ENCODE data around the gene MEIKIN.

The MEIKIN gene, protein sequence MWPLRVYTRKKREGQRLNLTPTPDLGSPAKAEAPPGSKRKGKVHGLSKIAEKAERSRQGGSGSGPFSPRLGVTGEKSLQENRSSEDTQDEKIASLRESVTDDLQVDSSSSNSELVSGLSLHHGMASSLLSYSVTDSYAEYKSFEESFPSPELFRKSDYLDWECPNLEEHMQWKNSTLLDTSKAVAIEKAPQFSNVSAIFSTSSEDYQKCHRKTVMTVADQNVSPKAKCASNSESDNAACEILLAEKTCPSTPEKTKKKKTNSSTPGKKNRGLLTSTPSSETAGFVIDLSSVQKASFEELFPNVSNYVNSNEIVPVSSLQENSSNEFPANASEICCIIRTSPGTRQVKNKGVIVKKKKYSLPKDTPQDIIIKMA

DNA sequence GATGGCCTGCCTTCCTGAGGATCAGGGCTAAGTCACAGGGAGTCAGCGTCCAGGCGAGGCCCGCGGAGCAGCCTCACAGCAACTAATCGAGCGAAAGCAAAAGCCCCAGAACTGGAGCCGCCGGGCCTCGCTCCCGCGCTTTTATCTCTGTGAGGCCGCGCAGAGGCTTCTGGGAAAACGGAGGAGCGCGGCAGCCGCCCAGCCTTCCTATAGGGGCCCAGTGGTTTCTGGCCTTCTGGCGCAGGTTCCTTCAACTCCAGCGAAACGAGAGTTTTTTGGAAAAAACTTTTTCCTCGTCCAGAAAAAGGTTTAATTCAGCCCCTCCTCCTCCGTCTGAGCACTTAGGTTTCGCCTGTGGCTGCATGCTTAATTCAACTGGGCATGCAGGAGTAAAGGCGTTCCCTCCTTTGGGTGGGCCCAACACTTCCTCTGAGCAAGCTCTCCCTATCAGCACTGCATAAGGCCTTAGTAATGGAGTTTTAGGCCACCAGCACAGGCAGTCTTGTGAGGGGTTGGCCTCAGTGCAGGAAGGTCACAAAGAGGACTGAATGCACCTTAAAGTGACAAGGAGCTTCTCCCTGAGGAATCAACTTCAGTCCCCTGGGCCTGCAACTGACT, at the start of gene MEIKIN:
Gene MEIKIN, minus strand, starts transcription at position 113 of the 618 bp plus-strand sequence. CDS start 158 bp downstream, outside the sequence.
- H3K27ac Mint-ChIP-seq: no peak within 1 kb of the TSS
- no peak within 1 kb of the TSS for H3K4me3 Mint-ChIP-seq
- no peaks in the 10 kb centered on the region for H3K36me3 Mint-ChIP-seq (ENCODE audit: low read depth)
- no peak for DNase-seq (ENCODE audit: low spot score)
- peaks cover 18% of the 10 kb centered on the region for H3K27me3 Mint-ChIP-seq (ENCODE audit: low read depth)
- no peaks in the 10 kb centered on the region for H3K9me3 Mint-ChIP-seq
- no peaks in the 10 kb centered on the region for H3K4me1 Mint-ChIP-seq (ENCODE audit: low read depth)

DNA sequence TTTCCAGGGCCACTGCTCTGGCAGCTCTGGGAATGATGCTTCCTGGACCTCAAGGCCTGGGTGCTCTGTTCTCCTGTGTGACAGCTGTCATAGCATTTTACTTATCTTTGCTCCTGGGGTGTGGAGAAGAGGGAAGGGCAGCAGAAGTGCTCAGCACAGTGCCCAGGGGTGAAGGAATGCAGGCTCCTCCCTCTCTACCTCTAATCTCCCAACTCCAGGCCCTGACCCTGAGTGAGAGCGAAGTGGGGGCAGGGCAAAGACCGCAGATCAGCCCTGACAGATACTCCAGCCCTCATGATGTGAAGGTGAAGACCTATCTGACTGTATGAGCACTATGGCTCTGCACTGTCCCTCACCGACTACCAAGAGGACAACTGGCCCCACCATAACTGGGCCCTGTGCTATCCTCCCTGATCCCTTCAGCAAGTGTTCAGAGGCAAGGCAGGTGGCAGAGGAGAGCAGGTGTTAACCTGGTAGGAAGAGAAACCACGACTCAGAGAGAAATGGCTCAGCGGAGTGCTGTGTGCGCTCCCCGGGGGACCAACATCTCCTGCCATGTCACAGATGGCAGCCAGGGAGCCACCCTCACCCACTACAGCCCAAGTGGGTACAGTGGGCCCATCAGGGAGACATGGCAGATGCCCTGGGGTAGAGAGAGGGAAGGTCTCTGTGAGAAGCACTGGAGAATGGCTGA, 49.2 kb upstream of the MEIKIN start:
- no peak overlapping the region for H3K4me3 Mint-ChIP-seq
- H3K27me3 Mint-ChIP-seq (ENCODE audit: low read depth): peaks cover 6% of the 10 kb centered on the region
- peaks cover 17% of the 10 kb centered on the region for H3K4me1 Mint-ChIP-seq (ENCODE audit: low read depth)
- H3K36me3 Mint-ChIP-seq (ENCODE audit: low read depth): no peaks in the 10 kb centered on the region
- no peaks in the 10 kb centered on the region for H3K9me3 Mint-ChIP-seq
- no peak overlapping the region for H3K27ac Mint-ChIP-seq
- no peak for DNase-seq (ENCODE audit: low spot score)

DNA sequence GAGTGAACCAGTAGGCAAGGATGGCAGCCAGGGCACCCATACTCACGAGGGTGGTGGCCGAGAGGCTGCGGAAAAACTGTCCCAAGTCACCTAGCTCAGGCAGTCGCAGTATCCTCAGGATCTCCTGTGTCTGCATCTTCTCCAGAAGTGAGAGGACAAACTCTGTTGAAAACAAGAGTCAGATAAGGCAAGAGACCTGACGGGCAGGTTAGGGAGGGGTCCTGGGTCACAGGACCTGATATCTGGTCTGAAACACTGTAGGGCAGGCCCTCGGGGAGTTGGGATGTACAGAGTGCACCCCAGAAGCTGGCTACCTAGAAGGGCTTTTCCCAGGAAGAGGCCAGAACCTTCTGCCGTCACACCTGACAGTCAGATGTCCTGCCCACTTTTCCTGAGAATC, 48.6 kb upstream of the MEIKIN start:
- H3K9me3 Mint-ChIP-seq: no peaks in the 10 kb centered on the region
- peaks cover 16% of the 10 kb centered on the region for H3K4me1 Mint-ChIP-seq (ENCODE audit: low read depth)
- H3K27ac Mint-ChIP-seq: no peak overlapping the region
- H3K27me3 Mint-ChIP-seq (ENCODE audit: low read depth): peaks cover 6% of the 10 kb centered on the region
- DNase-seq (ENCODE audit: low spot score): no peak
- H3K36me3 Mint-ChIP-seq (ENCODE audit: low read depth): no peaks in the 10 kb centered on the region
- no peak overlapping the region for H3K4me3 Mint-ChIP-seq

DNA sequence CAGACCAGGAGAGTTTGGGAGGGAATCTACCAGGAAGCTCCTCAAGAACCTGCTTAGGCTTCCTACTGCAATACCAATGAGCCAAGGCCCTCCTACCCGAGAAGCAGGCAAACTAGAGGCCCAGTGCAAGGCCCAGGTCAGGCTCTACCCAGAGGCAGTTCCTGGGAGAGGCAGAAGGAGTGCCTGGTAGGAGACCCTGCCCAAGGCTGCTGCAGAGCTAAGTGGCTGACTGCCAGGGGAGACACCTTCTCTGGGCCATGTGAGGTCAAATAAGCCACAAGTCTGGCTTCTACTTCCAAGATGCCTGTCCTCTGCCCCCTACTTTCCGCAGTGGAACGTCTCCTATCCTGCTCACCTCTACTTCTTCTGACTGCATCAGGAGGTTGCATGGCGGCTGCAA, 48.2 kb upstream of the MEIKIN start:
- Mint-ChIP-seq H3K27ac (no peak overlapping the region), H3K27me3 (ENCODE audit: low read depth) (peaks cover 6% of the 10 kb centered on the region), H3K9me3 (no peaks in the 10 kb centered on the region), H3K4me3 (no peak overlapping the region), H3K36me3 (ENCODE audit: low read depth) (no peaks in the 10 kb centered on the region), H3K4me1 (ENCODE audit: low read depth) (peaks cover 12% of the 10 kb centered on the region)
- DNase-seq (ENCODE audit: low spot score): no peak

DNA sequence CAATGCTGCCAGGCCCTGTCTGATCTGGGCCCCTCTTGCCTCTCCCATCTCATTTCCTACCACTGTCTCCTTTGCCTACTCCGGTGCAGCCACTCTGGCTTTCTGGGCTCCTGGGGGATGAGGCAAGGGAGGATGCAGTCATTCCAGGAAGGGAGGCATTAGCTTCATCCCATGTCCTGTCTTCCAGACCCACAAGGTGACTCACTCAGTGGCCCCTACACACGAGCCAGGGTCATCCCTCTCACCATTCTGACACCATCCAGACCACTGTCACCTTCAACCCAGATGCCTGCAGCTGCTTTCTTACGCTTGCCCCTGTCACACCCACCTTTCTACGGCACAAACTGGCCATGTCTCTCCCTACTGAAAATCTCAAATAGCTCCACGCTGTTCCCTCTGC, 46.9 kb upstream of the MEIKIN start:
- Mint-ChIP-seq H3K9me3 (no peaks in the 10 kb centered on the region), H3K36me3 (ENCODE audit: low read depth) (no peaks in the 10 kb centered on the region), H3K4me1 (ENCODE audit: low read depth) (peaks cover 9% of the 10 kb centered on the region), H3K27ac (no peak overlapping the region), H3K4me3 (no peak overlapping the region), H3K27me3 (ENCODE audit: low read depth) (peaks cover 6% of the 10 kb centered on the region)
- no peak for DNase-seq (ENCODE audit: low spot score)

DNA sequence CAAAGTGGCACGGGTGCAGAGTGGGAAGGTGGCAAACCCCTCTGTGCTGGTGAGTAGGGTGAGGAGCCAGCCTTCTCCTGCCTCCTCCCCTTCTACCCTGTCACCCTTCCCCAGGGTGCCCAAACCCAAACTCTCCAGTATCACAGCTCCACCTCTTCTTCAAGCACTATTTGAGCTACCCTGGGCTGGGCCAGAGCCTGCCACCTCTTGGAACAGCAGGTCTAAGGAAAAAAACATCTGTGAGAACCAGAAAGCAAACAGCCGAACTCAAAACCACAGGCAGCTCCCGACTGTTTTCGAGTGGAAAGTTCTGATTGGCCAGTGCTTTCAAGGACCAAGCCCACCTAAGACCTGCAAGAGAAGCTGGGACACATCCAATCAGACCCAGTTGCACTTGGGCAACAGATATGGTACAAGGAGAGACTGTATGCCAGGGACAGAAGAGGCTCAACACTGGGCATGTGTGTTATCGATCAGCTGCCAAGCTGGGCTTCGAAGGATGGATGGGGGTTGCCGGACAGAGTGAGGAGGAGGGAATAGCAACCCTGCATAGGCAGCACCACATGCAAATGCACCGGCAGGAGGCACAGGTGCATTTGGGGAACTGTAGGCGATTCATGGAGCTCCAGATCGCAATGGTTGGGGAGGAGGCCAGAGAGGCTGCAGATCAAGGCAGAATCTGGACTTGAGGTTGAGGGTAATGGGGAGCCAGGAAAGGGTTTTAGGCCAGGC, 46.3 kb upstream of the MEIKIN start:
- DNase-seq (ENCODE audit: low spot score): no peak
- Mint-ChIP-seq H3K9me3 (no peaks in the 10 kb centered on the region), H3K36me3 (ENCODE audit: low read depth) (no peaks in the 10 kb centered on the region), H3K27ac (no peak overlapping the region), H3K27me3 (ENCODE audit: low read depth) (peaks cover 6% of the 10 kb centered on the region), H3K4me3 (no peak overlapping the region), H3K4me1 (ENCODE audit: low read depth) (peaks cover 4% of the 10 kb centered on the region)

DNA sequence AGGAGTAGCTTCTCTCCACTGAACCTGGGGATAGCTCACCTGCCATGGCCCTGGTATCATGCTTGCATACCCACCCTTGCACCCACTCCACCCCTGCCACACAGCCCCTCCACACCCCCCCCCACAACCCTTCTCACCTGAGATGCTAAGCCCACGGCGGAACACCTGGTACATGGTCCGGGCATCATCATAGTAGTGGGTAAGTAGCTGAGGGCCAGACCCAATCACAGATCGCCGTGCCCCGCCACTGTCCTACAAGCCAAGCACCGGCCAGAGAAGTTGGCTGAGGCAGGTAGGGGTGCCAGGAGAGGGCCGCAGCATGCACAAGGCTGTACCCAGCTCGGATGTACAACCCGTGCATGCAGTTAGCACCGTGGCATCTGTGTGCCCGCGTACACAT, 45.3 kb upstream of the MEIKIN start:
- Mint-ChIP-seq H3K4me3 (no peak overlapping the region), H3K4me1 (ENCODE audit: low read depth) (no peaks in the 10 kb centered on the region), H3K27me3 (ENCODE audit: low read depth) (peaks cover 6% of the 10 kb centered on the region), H3K9me3 (no peaks in the 10 kb centered on the region), H3K36me3 (ENCODE audit: low read depth) (no peaks in the 10 kb centered on the region), H3K27ac (no peak overlapping the region)
- DNase-seq (ENCODE audit: low spot score): no peak

DNA sequence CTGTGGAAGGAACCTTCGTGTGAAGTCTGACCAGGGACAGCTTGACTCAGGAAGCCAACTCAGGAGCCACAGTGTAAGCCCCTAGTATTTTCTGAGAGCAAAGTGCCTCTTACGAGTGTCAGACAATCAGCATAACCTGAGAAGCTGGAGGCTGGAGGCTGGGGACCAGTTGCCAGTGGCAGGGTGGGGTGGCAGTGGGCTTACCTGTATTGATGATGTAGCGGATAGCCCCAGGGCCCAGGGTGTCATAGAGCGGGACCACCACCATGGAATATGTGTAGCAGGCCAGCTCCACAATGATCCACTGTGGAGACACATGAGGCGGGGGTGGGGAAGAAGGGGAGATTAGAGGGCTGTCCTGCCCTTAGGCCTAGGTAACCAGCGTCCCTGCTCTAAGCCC, 43.1 kb upstream of the MEIKIN start:
- H3K9me3 Mint-ChIP-seq: no peaks in the 10 kb centered on the region
- no peaks in the 10 kb centered on the region for H3K36me3 Mint-ChIP-seq (ENCODE audit: low read depth)
- H3K4me1 Mint-ChIP-seq (ENCODE audit: low read depth): no peaks in the 10 kb centered on the region
- H3K27ac Mint-ChIP-seq: no peak overlapping the region
- no peak for DNase-seq (ENCODE audit: low spot score)
- peaks cover 6% of the 10 kb centered on the region for H3K27me3 Mint-ChIP-seq (ENCODE audit: low read depth)
- H3K4me3 Mint-ChIP-seq: no peak overlapping the region

DNA sequence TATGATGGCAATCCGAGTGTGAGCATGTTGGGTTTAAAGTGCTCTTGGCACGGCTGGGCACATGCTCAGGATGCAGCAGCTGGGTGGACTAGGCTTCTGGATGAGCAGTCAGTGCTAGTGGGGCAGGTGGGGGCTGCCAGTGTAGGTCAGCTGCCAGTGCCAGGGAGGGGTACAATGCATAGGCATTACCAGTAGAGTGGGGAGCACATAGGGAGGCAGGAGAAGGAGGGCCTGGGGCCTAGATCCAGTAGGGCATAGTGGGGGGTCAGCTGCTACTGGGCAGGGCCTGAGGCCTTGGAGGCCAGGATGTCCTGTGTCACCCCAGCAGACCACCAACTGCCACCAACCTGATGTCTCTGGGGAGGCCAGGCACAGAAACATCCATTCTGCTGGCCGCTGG, 41.8 kb upstream of the MEIKIN start:
- no peak overlapping the region for H3K27ac Mint-ChIP-seq
- H3K27me3 Mint-ChIP-seq (ENCODE audit: low read depth): no peaks in the 10 kb centered on the region
- no peak for DNase-seq (ENCODE audit: low spot score)
- H3K4me1 Mint-ChIP-seq (ENCODE audit: low read depth): peaks cover 6% of the 10 kb centered on the region
- H3K9me3 Mint-ChIP-seq: no peaks in the 10 kb centered on the region
- no peak overlapping the region for H3K4me3 Mint-ChIP-seq
- H3K36me3 Mint-ChIP-seq (ENCODE audit: low read depth): no peaks in the 10 kb centered on the region

DNA sequence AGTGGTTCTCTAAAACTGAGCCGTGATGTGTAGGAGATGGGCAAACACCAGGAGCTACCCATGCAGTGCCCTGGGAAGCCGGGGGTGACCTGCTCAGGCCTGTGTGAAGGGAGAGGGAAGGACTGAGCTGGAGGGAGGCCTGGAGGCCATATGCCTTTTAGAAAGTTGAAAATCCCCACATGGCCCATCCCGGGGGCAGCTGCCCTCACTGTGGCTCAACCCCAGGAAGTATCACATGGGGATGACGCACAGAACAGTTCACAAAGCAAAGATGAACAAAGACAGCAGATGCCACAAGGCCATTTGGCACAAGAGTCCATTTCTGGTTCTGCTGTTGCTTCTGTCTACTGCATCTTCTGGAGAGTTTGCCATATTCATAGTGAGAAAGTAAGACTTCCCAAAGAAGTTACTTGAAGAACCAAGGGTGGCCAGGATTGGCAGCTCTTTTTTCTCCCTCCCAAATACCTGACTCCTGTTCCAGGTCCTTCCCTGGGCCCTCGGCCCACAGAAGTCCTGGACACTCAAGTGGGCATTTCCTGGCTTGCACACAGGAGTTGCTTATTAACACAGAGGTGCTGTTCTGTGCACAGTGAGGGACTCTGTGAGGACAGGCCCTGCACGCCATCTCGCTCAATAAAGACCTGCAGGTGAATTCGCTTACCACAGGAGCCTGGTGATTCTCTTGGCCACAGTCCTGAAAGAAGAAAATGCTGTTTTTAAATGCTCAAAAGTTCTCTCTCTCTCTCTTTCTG, 40.9 kb upstream of the MEIKIN start:
- Mint-ChIP-seq H3K9me3 (no peaks in the 10 kb centered on the region), H3K4me1 (ENCODE audit: low read depth) (peaks cover 6% of the 10 kb centered on the region), H3K4me3 (no peak overlapping the region), H3K36me3 (ENCODE audit: low read depth) (no peaks in the 10 kb centered on the region), H3K27me3 (ENCODE audit: low read depth) (peaks cover 3% of the 10 kb centered on the region), H3K27ac (no peak overlapping the region)
- DNase-seq (ENCODE audit: low spot score): no peak

DNA sequence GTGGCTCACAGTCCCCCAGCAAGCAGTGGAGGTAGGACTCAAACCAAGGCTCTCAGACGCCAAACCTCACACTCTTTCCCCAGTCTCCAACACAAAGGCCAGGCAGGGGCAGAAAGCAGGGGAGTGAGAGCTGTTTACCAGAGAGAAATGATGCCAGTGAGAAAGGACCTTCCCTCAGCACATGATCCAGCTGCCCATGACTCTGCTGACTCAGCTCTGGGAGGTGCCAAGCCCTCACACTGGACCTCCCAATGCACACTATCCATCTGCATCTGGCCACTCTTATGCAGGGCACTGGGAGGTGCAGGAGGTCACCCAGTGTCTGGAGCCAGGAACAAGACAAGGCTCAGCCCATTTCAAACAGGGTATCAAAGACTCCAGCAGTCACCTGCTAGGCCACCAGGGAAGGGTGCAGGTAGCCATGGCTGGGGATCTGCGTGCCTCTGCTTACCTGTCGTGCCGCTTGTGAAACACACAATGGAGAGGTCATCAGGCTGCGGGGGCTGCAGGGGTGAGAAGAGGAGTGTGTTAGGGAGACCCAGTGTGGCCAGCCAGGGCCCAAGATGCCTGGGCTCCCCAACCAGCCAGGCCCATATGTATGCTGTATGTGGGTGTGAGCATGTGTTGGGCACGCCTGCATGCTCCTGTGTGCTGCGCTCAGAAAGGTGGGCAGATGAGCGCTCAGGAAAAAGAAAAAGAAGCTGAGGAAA, 39.6 kb upstream of the MEIKIN start:
- no peak overlapping the region for H3K27ac Mint-ChIP-seq
- H3K9me3 Mint-ChIP-seq: no peaks in the 10 kb centered on the region
- H3K4me3 Mint-ChIP-seq: no peak overlapping the region
- peaks cover 6% of the 10 kb centered on the region for H3K4me1 Mint-ChIP-seq (ENCODE audit: low read depth)
- no peaks in the 10 kb centered on the region for H3K36me3 Mint-ChIP-seq (ENCODE audit: low read depth)
- no peak for DNase-seq (ENCODE audit: low spot score)
- peaks cover 9% of the 10 kb centered on the region for H3K27me3 Mint-ChIP-seq (ENCODE audit: low read depth)

DNA sequence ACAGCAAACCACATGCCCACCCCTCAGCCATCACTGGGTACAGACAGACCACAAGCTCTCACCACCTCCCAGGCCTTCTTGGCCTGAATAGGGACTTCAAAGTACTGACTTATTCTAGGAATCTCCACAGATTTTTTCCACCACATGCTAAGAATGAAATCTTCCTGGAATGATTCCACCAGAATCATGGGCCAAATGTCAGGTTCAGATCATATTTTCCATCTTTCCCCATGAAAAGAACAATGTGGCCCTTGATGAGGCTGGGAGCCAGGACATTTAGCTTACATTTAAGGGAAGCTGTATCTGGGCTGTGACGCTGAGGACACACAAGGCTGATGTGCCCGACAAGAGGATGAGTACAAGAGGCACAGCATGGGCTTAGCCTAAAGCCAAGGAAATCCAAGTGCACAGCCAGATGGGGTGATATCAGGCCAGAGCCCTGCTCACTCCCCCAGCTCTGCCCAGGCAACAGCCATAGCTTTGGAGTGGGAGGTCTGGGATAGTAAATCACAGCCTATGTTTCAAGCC, 37.8 kb upstream of the MEIKIN start:
- H3K9me3 Mint-ChIP-seq: no peaks in the 10 kb centered on the region
- DNase-seq (ENCODE audit: low spot score): no peak
- no peak overlapping the region for H3K27ac Mint-ChIP-seq
- H3K4me1 Mint-ChIP-seq (ENCODE audit: low read depth): peaks cover 6% of the 10 kb centered on the region
- H3K4me3 Mint-ChIP-seq: no peak overlapping the region
- H3K36me3 Mint-ChIP-seq (ENCODE audit: low read depth): no peaks in the 10 kb centered on the region
- H3K27me3 Mint-ChIP-seq (ENCODE audit: low read depth): peaks cover 9% of the 10 kb centered on the region

DNA sequence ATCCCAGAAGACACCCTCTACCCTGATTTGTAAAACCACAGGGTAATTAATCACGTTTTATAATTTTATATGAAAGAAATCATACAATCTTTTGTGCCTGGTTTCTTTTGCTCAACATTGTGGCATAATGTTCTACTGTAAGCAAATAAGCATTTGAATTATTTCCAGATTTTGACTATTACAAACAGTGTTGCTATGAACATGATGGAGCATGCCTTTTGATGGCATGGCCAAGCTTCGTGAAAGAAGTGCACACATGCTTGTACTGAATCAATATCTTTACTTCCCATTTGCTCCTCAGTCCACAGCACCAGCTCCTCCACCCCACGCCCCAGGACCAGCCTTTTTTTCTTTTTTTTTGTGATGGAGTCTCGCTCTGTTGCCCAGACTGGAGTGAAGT, 36.1 kb upstream of the MEIKIN start:
- Mint-ChIP-seq H3K36me3 (ENCODE audit: low read depth) (no peaks in the 10 kb centered on the region), H3K4me1 (ENCODE audit: low read depth) (peaks cover 10% of the 10 kb centered on the region), H3K27me3 (ENCODE audit: low read depth) (peaks cover 9% of the 10 kb centered on the region), H3K9me3 (no peaks in the 10 kb centered on the region), H3K27ac (no peak overlapping the region), H3K4me3 (no peak overlapping the region)
- no peak for DNase-seq (ENCODE audit: low spot score)

Measured in T-helper 2 cell treated with Interferon-gamma antibody and Interleukin-4, amounts not matched to agents 5 μg/mL and 100 μg/mL, for 36 hours (primary cell).